VCaP (cell line): ENCODE results near the gene SPDYC.
A peak's percentile ranks its signal among the peaks of the same experiment; 100 is the strongest.

ENCODE experiments used
- H3K27ac ChIP-seq: fragments of 450-650 bp; 2 replicates; pipeline ENCODE4 v1.5.1; 2017
- TF ChIP-seq, protein P1 (sequence below): fragments of 450-650 bp; conservative IDR thresholded peaks from 2 replicates; pipeline ENCODE4 v1.5.1; 2017; ENCODE audit warnings: mild to moderate bottlenecking, moderate library complexity

SPDYC gene

GRCh38 chr11:65151331-65151899 is 18.6 kb upstream of the SPDYC start:
- peak overlapping the region; percentile 32; the same call in 1 of the 2 replicates for H3K27ac ChIP-seq
- TF ChIP-seq, protein P1, sequence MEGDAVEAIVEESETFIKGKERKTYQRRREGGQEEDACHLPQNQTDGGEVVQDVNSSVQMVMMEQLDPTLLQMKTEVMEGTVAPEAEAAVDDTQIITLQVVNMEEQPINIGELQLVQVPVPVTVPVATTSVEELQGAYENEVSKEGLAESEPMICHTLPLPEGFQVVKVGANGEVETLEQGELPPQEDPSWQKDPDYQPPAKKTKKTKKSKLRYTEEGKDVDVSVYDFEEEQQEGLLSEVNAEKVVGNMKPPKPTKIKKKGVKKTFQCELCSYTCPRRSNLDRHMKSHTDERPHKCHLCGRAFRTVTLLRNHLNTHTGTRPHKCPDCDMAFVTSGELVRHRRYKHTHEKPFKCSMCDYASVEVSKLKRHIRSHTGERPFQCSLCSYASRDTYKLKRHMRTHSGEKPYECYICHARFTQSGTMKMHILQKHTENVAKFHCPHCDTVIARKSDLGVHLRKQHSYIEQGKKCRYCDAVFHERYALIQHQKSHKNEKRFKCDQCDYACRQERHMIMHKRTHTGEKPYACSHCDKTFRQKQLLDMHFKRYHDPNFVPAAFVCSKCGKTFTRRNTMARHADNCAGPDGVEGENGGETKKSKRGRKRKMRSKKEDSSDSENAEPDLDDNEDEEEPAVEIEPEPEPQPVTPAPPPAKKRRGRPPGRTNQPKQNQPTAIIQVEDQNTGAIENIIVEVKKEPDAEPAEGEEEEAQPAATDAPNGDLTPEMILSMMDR, result no peak

- TF ChIP-seq, protein P1, result no peak
- H3K27ac ChIP-seq, result no peak overlapping the region
Measured at GRCh38 chr11:65152122-65152521, 17.9 kb upstream of the SPDYC start.

- TF ChIP-seq, protein P1, result no peak
- H3K27ac ChIP-seq, result no peak overlapping the region
Measured at GRCh38 chr11:65156256-65156655, 13.8 kb upstream of the SPDYC start.

DNA sequence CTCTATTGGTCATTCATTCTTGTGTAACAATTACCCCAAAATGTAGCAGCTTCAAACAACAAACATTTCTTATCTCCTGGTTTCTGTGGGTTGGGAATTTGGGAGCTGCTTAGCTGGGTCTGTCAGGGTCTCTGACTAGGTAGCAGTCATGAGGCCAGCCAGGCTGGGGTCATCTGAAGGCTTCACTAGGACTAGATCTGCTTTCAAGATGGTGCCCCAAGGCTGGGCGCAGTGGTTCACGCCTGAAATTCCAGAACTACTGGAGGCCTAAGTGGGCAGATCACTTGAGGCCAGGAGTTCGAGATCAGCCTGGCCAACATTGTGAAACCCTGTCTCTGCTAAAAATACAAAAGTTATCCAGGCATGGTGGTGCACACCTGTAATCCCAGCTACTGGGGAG is 13.1 kb upstream of the SPDYC start:
- H3K27ac ChIP-seq, result no peak overlapping the region
- TF ChIP-seq, protein P1, result no peak

GRCh38 chr11:65157336-65157735 is 12.7 kb upstream of the SPDYC start:
- TF ChIP-seq, protein P1, result no peak
- H3K27ac ChIP-seq, result no peak overlapping the region

- H3K27ac ChIP-seq, result no peak overlapping the region
- TF ChIP-seq, protein P1, result no peak
Measured at GRCh38 chr11:65159012-65159411, 11.0 kb upstream of the SPDYC start.

DNA sequence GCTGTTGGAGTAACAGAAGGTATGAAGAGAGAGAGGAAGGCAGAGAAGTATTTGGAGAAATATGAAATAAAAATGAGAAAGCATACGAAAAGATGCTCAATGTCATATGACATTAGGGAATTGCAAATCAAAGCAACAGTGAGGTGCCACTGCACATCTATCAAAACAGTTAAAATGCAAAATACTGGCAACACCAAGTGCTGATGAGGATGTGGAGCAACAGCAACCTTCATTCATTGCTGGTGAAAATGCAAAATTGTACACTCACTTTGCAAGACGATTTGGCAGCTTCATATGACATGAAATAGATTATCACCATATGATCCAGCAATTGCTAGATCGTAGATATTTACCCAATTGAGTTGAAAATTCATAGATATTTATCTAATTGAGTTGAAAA is 9.4 kb upstream of the SPDYC start:
- TF ChIP-seq, protein P1, result no peak
- no peak overlapping the region for H3K27ac ChIP-seq
